NT2/D1 (cell line): Measurements from ENCODE around the gene KRT40.

ENCODE experiments used
- YY1 ChIP-seq: IDR thresholded peaks from 2 replicates; pipeline ENCODE4 v1.6.1; 2011; ENCODE audit not compliant: insufficient read length, insufficient read depth
- ZNF274 ChIP-seq: IDR thresholded peaks from 2 replicates; pipeline ENCODE4 v1.6.1; 2011; ENCODE audit warnings: mild to moderate bottlenecking, low read depth, low read length

- TF ChIP-seq ZNF274 (no peak), YY1 (no peak)
Measured at GRCh38 chr17:40940266-40940665, 43.9 kb downstream of the KRT40 start.
